Activated T-cell treated with anti-CD3 and anti-CD28 coated beads for 1 hour (primary cell): Measurements from ENCODE around the gene LRRN1.

Experiments
- DNase-seq: peaks from one replicate; pipeline ENCODE4 v3.0.0-alpha.2; 2020; ENCODE audit warnings: low read depth

LRRN1 gene

DNA sequence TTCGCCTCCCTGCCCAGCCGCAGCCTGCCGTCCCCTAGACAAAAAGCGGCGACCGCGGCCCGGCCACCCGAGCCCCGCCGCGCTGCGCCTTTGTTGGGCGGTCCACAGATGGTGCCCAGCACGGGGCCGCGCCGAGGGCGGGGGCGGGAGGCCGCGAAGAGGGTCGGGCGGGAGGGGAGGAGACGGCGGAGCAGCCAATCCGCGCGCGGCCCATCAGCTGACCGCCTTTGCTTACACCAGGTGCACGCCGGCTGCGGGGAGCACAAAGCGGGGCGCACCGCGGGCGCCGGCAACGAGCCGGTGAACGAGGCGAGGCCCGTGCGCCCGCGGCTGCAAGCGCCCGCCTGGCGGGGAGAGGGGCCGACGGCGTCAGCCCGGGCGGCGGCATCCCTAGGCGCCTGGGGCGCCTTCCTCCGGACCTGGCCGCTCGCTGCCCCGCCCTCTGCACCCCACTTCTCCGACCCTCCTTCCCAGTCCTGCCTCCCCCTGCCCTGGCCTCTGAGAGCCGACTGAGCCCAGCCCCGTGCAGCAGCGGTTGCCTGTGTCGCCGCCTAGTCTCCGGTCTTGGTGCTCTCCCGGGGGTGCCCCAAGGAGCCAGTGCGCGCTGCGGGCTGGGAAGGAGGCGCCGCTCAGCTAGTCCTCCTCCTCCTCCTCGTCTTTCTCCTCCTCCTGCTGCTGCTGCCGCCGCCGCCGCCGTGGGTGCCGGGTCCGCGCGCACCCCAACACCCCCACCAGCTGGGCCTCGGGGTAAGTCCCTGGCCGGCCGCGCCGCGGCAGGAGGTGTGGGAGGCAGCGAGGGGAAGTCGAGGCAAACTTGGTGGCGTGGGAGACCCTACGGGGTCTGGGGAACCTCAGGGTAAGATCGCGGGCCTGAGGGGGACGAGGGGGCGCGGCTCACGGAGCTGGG lies at the start of gene LRRN1:
TSS of gene LRRN1 (plus strand) at position 259 of the 907 bp plus-strand sequence. CDS start 45,211 bp downstream, outside the sequence.
- DNase-seq: peak; percentile 20

DNA sequence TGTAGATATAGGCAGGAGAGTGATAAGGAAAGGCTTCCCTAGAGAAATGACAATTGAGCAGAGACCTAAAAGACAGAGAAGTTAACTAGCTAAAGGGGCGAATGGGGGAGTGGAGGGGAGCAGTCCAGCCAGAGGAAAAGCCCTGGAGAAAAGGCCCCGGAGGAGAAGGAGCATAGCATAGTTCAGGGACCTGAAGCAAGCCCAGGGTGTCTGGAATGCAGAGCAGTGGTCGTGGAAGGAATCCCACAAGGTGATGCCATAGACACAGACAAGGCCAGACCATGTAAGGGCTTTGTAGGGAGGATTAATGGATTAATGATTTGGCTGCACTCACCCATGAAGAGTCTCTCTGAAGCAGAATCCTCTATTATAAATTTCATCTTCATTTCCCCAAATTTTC lies 45.8 kb upstream of the LRRN1 start:
- DNase-seq: no peak

DNA sequence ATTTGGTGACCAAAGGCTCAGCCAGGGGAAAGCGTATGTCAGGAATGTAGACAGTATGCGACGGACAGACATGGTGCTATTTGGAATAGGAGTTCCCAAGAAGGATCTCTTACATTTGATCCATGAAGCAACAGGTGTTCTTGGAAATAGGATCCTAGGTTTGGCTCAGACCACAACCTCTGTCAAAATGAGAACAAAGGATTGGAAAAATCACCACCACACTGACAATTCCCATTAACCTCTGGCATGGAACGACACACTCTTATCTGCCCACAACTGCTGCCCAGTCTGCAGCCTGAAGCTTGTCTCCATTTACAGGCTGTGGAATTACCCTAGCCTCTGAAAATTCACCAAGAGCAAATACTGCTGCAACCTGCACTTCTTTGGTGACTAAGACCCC lies 33.6 kb upstream of the LRRN1 start:
- no peak for DNase-seq

DNA sequence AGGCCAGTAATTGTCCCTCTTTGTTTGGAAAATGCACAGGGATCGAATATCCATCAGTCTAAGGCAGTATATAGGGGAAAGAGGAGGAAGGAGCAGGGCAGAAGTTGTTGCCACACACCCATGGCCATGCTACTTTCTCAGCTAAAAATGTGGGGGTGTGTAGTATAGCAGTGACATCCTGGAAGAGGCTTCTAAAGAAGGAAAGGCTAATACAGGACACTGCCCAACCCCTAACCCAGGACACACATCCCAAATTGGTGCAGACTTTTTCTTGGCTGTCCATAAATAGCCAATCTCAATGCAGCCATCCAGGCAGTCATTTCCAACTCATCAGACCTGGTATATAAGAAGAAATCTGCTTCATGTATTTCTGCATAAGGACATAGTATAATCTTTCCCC lies 33.1 kb upstream of the LRRN1 start:
- no peak for DNase-seq

DNA sequence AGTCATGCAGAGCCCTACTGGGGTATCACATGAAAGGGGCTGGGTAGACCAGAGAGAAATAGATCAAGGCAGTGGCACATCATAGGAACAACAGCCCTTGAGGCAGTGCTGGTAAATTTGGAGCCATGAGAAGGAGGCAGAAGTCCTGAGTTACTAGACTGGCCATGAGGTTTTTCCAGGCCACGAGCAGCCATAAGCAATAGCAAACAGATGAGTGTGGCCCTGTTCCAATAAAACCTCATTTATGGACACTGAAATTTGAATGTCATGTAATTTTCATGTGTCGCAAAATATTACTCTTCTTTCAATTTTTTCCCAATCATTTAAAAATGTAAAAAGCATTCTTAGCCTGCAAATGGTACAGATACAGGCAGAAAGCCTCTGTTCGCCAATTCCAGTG lies 28.1 kb upstream of the LRRN1 start:
- DNase-seq: no peak

DNA sequence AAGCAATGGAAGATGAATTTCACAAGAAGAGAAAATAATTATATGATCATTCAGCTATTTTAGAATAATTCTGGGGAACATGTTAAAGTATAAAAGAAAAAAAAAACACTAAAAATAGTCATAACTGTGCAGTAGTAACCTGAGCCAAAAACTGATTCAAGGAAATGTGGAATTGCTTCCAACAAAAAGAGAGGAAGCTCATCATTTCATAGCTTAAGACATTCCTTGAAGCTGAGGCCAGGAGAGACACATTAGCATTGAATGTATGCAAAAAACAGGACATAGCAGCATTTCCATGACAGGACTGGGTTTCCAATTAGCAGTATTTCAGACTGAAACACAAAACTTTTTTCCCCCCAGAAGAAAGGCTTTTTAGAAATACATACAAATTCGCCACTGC lies 27.7 kb upstream of the LRRN1 start:
- DNase-seq: no peak

DNA sequence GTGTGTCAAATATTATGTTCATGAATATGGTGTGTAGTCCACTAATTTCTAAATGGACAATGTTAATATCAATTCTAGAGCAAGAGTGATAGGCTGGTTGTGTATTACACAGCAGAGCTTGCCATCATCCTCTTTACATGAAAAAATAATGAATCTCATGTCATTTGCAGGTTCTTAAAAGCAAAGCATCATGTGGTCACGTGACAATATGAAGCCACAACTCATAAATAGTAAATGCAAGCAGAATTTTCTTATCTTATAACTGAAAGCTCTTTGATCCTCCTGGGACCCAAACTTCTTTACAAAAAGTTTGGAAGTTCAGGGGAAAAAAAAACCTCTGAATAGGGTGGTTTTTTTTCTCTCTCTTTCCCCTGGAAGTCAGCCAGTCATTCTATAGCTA lies 26.9 kb upstream of the LRRN1 start:
- no peak for DNase-seq

DNA sequence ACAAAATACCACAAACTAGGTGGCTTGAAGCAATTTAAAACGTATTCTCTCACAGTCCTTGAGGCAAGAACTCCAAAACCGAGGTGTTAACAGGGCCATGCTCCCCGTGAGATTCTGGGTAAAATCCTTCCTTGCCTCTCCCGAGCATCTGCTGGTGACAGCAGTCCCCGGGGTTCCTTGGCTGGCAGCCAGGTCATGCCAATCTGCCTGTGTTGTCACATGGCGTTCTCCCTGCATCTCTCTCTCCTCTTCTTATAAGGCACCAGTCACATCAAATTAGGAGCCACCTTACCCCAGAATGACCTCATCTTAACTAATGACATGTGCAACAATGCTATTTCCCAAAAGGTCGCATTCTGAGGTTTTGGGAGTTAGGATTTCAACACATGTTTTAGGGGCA lies 26.3 kb upstream of the LRRN1 start:
- DNase-seq: no peak

DNA sequence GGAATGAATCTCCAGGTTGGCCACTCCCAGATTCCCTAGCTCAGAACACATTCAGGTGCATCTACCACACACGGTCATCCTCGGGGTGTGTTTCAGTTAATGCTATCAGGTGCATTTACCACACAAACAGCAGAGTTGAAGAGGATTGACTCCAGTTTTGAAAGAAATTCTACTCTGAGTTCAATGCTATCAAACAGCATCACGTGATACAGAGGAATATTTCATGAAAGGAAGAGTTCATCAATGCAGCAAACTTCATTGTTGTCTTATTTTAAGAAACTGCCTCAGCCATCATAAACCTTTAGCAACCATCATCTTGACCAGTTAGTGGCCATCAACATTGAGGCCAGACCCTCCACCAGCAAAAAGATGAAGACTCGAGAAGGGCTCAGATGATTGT lies 22.6 kb upstream of the LRRN1 start:
- DNase-seq: no peak

DNA sequence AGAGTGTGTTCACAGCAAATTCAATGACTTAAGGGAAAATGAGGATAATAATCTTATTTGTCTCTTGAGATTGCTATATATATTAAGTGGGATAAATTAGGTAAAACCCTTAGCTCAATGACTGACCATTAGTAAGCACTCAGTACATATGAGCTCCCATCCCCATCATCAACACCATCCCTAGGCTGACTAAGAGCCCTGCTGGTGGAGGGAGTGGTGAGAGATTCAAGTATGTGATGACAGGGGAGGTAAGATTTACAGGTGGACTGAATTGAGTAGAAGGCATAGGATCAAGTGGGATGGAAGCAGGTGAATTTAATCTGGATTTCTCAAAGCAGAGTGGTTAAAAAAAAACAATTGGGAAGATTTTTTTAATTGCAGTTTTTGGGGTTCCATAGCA lies 21.0 kb upstream of the LRRN1 start:
- no peak for DNase-seq

DNA sequence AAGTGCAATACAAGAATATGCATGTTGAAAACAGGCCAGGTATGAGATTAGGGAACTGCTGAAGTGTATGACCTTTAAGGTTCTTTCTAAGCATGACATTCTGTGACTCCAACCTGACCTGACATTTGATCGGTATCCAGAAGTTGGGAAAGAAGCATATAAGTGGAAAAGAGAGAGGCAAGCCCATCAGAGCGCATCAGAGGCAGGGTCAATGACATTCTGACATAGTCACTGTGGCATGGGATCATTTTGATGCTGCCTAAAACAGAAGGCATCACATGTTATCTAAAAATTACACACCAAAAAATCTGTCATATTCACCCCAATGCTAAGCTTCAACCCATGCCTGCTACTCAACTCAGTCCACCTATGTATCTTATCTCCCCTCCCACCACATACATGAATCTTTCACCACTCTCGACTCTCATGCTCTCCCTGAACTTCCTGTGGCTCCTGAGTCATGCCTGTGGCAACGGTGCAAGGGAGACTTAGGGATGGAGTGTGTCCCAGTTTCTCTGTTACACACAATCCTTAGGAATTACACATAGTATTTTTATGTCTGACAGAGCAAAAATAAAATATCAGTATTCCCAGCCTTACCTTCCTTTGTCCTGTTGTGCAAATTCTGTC lies 20.5 kb upstream of the LRRN1 start:
- DNase-seq: no peak

DNA sequence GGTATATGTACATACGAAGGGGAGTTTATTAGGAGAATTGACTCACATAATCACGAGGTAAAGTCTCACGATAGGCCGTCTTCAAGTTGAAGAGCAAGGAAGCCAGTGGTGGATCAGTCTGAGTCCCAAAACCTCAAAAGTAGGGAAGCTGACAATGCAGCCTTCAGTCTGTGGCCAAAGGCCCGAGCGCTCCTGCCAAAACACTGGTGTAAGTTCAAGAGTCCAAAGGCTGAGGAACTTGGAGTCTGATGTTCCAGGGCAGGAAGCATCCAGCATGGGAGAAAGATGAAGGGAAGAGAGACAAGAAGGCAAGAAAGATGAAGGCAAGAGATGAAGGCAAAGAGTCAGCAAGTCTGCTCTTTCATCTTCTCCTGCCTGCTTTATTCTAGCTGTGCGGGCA lies 16.8 kb upstream of the LRRN1 start:
- no peak for DNase-seq

DNA sequence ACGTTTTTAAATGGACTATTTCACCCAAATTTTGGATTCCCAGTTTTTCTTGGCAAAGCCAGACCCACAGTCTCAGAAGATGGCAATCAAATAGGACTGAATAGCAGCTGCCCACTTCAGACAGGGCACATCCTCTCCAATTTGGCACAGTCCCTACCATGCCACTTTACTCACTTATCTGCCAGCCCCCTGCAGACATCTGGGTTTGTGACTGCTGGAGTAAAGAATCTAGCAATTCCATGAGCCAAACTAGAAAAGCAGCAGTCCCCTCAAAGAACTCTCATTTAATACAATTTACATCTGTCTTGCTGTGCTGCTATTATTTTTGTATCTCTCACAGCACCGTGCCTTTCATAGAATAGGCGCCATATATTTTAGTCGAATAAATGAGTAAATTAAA lies 16.0 kb upstream of the LRRN1 start:
- DNase-seq: no peak

DNA sequence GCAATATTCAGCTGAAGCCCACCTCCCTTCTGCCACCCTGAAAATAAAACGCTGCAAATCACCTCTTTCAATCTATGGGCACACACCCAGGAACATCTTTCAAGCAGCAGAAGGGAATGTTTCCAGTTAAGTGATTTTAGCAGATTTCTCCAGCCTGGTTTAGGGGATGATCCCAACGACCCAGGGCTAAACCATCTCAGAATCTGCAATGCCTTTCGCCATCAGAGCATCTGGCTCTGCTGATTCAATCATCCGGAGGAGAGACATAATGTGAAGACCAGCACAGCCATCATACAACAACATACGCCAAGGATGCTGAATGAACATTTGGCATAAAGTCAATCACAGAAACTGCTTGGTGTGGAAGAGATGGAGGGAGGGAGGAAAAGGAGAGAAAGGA lies 15.5 kb upstream of the LRRN1 start:
- DNase-seq: no peak

DNA sequence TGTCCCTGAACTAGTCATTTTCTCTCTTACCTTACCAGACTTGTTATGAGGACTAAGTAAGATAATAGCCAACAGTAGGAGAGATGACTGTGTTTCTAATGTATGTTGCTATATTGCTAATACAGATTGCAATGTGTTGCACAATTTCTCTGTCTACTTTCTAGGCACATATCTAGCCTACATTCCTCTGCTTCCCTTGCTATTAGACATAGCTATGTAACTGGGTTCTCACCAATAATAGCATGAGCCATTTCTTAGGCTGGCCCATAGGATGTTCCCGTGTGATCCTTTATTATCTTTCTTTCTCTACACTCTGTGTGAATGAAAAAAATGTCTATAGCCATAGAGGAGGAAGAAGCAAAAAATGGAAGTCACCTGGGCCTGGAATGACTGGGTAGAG lies 6.8 kb upstream of the LRRN1 start:
- no peak for DNase-seq

DNA sequence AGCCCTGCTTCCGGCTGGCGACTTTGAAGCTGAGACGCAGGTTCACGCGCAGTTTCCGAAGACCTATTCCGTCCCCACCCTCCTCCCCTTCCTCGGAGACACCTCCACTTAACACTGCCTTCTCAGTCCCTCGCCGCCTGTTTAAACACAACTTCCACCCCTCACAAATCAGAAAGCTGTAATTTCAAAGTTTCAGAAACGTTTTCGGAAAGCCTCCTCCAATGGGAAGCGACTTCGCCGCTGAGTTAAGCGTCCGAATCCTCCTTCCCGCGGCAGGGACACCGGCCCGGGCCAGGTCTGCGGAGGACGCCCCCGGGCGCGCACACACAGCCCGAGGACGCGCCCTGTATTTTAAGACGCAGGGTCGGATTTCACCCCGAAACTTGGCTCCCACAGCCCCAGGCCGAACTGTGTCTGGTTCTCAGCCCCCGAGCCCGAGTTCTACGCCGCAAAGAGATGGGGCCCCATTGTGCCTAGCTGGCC lies 559 bp upstream of the LRRN1 start:
- DNase-seq: no peak

DNA sequence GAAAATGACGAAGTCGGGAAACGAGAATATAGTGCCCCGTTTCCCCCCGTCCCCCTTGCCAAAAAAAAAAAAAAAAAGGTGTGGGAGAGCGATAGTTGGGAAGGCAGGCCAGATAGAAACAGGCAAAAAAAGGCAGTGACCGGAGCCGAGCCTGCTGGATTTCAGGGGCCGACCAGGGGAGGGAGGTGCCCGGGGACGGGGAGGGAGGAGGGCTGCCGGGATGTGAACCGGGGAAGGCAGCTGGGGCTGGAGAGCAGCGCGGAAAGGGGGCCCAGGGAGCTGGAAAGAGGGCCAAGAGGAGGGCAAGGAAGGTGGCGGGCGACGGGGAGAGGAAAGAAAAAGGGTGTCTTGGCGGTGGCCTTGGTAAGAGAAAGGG lies 837 bp downstream of the LRRN1 start:
- DNase-seq: no peak

DNA sequence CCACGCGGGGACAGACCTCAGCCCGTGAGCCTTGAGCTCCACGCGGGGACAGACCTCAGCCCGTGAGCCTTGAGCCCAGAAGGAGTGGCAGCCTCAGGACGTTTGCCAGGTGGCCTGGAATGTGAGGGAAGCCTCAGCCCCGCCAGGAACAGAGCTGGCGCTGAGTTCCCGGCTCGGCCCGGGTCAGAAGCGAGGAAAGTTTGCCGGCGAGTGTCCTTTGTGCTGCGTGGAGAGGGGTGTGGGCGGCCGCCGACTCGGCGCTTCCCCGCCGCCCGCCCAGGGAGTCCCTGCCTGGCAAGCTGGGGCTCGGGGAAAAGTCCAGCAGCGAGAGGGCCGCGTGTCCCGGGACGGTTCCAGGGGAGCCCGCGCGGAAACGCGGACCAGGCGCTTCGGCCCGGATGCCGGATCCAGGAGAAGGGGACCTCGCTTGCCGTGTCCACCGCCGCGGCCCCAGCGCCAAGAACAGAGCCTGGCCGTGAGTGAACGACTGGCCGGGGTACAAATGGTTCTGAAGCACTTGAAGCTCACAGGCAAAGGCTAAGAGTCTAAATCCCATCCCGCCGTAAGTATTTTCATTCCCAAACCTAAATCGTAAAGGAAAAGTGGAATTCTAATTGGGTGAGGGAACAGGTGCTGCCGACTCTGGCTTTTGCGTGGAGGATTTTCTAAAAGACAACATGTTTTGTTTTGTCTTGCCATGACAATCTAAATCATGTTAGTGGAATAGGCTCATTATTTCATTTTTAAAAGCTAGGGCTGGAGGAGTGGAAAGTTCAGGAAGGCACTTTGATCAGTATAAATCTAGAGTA lies 1.7 kb downstream of the LRRN1 start:
- no peak for DNase-seq

DNA sequence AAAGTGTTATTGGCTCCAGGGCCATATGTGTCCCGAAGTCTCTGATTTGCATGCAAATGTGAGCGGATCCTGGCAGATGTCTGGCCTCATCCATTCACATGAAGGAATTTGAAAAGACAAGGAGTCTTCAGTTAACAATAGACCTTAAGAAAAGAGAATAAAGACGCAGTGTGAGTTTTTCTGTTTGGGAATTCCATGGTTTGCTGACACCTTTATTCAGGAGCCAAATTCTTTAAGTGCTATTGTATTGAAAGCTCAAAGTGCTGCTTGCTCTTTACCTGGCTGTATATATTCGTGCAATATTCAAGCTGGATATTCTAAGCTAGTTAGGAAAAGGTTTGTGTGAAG lies 2.2 kb downstream of the LRRN1 start:
- DNase-seq: no peak

DNA sequence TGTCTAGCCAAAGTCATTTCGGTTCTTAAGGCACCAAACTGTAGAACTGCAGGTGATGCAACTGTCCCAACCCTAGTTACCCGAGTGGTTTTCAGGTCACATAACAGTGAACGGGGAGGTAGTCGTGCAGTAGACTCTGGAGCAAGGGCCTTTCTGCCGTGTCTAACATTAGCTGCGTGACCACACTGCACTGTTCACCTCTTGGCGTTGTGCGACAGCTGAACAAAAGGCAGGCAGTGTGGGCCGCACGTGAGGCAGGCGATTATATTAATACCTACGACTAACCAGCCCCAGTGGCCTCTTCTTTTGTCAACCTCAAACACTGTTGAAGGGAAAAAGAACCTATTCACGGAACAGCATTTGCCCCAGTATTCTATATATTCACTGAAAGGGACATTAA lies 2.8 kb downstream of the LRRN1 start:
- no peak for DNase-seq

DNA sequence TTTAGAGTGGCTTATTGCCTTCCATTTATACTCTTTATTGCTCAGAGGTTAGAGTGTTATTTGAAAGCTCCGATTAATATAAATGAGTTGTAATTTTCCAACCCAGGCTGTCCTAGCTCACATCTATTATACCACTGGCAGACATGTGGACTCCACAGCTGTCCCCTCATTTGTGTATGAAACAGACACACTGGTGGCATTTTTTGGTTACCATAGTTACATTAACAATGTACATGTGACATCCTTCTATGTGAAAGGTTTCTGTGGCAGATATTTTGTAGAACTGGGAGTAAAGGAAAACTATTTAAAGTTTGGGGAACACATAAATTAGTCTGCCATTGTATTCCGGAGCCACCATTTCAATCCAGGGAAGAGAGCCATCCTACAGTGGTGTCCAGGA lies 5.3 kb downstream of the LRRN1 start:
- no peak for DNase-seq

DNA sequence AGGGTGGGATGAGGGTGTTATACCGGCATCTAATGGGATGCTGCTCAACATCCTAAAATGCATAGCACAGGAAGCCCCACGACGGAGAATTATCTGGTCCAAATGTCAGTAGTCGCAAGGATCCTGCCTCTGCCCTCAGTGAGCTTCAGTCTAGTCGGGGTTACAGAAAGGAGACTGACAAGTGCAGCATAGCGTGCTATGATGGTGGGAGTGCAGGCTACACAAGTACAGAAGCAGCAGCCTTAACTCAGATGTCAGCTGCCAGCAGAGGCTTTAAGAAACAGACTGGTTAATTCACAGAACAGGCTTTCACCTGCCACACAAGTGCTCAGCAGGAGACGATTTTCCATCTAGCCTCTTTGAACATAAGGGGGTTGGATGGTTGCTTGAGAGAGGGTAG lies 6.9 kb downstream of the LRRN1 start:
- no peak for DNase-seq

DNA sequence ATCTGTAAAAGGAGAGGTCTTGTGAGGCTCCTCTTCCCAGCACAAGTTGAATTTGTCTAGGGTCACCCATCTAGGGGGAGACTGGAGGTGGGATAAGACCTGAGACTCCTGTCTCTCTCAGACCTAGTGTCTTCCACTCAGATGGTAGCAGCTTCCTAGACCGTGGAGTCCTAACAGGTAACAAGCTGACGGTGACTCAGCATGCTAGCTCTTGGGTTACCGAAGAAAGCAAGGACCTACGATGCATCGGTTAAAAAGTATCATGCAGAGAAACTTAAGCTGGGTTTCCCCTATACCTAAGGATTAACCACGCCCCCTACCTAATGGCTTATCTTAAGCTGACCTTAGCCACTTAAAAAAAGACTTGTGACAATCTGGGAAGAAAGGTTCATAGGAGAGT lies 7.6 kb downstream of the LRRN1 start:
- DNase-seq: no peak
